A204.1 (cell line): ENCODE data around the gene AEN.
A peak's percentile ranks its signal among the peaks of the same experiment; 100 is the strongest.

Experiments
- FAIRE-seq: peaks from 2 replicates; lab custom pipeline; 2012; peaks lifted over from hg19 to GRCh38; lab: Jason Lieb, UNC

Gene AEN

DNA sequence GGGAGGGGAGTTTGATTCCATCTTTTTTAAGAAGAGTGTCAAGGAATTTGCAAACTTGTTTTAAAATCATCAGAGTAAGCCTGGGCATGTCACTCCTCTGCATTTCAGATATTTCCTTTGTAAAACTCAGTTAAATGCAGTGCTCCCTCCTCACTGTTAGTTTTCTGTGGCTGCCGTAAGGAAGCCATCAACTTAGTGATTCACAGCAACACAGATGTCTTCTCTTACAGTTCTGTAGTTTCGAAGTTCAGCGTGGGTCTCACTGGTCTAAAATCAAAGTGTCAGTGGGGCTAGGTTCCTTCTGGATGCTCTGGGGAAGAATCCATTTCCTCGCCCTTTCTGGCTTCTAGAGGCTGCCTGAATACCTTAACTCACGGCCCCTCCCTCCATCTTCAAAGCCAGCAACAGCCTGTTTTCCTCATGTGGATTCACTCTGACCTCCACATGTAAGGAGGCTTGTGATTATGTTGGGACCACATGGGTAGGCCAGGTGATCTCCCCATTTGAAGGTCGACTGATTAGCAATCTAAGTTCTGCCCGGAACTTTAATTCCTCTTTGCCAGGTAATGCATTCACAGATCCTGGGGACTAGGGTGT lies 30.1 kb downstream of the AEN start:
- no peak for FAIRE-seq

- no peak for FAIRE-seq
These were observed 30.8 kb downstream of the AEN start for GRCh38 chr15:88651971-88652370.

DNA sequence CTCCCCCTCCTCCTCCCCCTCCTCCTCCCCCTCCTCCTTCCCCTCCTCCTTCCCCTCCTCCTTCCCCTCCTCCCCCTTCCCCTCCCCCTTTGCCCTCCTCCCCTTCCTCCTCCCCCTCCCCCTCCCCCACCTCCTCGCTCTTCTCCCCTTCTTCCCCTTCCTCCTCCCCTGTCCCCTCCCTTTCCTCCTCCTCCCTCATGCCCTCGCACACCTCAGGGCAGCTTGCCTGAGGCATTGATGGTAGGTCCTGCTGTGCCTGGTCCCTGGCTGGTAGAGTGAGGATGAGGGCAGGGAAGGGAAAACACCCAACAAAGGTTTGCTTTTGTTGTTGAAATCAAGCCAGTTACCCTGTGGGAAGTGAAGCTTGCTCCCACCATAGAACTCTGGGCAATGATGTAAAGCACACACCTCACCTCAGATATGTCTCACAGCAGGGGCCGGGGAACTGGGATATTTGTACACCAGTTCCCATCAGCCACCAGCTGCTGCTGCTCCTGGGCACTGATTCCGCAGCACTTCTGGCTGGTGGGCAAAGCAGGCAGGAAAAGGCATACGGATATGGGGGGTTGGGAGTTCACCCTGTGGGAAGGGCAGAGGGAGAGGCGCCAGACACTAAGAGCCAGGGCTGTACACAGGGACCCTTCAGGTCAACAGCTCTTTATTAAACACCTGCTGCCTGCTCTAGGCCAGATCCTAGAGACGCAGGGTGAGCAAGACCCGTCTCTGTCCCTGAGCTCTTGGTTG lies 31.5 kb downstream of the AEN start:
- no peak for FAIRE-seq

DNA sequence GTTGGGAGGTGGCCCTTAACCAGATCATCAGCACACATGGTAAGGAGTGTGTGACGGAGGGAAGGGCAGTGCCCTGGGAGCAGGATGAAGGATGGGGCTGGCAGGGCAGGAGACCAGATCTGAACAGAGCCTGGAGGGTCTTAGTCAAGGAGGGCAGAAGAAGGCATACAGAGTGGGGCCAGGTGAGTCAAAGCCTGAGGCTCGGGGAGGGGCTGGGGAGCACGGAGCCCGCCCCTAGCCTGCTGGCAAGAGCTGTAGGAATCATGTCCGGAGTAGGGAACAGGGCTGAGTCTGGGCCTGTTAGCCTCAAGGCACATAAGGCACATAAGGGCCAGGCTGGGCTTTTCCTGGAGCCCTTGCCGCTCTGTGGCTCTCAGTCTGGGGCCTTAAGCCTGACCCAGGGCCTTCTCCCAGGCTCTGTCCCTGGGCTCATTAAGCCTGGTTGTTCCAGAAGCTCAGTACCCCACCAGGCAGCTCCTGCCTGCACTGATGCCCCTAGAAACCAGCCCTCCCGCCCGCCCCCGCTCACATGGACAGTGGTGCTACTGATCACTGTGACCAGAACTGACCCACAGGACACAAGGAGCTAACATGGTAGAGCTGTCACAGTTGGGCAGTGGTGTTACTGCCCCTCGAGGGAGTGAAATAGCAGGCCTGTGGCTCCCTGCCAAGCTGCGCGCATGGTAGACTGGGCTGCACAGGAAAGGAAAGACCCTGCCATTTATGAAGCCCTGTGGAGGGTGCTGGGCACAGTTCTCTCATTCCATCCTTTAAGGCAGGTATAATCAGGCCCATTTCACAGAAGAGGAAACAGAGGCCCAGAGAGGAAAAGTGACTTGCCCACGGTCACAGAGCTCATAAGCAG lies 32.3 kb downstream of the AEN start:
- no peak for FAIRE-seq

DNA sequence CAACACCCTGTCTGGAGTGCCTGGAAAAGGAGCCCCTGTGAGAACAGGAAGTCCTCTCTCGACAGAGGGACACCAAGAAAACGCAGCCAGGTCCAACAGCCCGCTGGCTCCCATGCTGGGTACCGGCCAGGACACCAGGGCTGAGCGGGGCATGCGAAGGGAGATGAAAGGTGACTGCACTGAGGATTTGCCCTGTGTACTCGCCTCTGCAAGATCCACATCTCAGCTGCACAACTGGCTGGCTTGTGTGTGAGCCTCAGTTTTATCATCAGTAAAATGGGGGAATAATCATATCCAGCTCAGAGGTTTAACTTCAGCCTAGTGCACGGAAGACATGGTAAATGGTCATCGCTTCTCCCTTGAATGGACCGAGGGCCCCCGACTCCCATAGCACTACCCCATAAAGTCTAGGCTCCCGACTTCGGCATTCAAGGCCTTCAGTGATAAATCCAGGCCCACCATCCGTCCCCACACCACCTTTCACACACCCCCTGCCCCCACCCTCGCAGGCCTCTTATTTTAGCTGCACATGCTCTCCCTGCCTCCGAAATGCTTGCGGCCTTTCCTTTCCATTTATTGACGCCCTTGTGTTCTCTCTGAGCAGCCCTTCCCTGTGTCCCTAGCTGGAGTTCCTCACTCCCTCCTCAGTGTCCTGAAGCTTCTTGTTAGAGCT lies 33.4 kb downstream of the AEN start:
- FAIRE-seq, result no peak

DNA sequence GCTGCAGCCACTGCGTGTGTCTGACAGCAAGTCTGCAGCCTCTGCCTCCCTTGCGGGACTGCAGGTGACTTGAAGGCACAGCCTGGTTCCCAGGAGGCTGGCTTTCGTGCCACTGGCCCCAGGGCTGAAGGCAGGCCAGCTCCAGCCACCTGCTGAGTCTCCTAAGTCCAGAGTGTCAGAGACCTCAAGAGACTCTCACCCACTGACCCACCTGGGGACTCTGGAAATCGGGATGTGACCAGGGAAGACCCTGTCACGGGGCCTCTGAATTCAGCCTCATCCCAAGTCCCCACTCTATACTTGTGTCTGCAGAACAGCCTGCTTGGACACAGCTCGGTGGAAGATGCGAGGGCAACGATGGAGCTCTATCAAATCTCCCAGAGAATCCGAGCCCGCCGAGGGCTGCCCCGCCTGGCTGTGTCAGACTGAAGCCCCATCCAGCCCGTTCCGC lies 34.0 kb downstream of the AEN start:
- FAIRE-seq, result no peak

DNA sequence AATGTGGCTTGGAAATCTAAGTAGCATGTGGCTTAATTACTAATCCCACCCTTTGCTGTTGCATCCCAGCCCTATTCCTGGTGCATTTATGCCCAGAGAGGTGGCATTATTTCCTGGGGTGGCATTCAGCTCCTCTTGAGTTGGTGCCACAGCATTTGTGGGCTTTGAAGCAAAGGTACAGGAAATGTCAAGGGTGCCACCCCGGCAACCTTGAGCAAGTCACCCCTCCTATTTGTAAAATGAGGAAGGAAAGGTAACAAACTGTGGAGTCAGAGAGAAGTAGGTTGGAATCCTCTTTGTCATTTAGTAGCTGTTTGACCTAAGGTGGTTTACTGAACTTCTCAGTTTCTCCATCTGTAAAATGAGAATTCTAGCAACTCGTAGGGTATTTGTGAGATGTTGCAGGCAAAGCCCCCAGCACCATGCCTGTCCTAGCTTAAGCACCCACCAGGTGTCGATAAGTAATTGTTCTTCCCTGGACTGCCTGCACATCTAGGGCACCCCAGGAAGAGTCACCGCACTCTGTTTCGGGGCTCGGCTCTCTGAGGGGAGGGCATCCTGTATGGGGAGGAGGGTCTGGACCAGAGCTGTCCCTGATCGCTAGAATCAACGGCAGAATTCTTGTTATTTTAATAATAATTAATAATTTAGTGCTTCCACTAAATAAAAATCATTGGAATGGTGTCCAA lies 34.8 kb downstream of the AEN start:
- FAIRE-seq, result no peak

DNA sequence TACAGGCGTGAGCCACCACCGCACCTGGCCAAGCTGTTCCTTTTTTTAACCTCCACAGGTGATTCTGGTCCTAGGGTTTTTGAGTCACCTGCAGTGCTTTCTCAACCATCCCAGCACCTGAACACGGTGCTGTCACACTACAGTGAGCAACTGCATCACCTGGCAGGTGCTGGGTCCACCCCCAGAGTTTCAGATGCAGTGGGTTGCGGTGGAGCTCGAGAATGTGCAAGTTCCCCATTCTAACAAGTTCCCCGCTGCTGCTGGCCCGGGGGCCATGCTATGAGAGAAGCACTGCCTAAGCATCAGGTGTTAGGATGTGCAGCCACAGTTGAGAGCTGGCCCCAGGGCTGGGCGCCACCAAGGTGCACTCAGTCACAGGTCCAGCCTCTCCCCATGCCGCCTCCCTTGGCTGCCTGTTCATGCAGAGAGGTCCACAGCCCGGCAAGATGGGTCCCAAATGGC lies 35.7 kb downstream of the AEN start:
- FAIRE-seq, result no peak

DNA sequence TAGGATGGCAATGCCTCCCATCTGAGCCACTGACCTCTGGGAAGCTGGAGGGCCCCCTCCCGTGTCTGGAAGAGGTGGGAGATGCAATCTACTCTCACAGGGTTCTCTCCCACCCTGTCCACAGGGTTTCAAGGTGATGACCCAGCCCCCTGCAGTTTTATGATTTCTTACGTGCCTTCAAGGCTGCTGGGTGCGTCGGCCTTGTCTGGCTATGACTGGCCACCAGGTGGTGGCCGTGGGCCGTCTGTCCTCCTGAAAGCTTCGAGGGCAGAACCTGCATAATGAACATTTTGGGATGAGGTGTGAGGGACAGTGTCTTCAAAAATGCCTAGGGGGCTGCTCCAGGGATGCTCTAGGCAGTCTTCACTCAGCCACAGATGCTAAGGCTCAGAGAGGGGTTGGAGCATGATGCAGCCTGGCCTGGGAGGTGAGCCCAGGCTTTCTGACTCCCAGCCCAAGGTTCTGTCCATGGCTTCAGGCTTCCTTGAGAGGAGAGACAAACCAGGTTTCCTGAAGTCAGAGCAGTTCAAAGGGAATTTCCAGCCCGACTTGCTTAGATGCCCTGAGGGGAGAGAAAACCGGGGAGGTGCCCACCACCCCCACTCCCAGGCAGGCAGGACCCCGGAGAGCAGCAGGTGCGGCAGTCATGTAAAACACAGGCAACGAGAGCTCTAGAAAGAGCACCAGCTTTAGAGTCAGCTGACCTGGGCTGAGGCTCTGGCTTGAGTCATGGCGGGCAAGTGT lies 36.4 kb downstream of the AEN start:
- FAIRE-seq, result no peak

DNA sequence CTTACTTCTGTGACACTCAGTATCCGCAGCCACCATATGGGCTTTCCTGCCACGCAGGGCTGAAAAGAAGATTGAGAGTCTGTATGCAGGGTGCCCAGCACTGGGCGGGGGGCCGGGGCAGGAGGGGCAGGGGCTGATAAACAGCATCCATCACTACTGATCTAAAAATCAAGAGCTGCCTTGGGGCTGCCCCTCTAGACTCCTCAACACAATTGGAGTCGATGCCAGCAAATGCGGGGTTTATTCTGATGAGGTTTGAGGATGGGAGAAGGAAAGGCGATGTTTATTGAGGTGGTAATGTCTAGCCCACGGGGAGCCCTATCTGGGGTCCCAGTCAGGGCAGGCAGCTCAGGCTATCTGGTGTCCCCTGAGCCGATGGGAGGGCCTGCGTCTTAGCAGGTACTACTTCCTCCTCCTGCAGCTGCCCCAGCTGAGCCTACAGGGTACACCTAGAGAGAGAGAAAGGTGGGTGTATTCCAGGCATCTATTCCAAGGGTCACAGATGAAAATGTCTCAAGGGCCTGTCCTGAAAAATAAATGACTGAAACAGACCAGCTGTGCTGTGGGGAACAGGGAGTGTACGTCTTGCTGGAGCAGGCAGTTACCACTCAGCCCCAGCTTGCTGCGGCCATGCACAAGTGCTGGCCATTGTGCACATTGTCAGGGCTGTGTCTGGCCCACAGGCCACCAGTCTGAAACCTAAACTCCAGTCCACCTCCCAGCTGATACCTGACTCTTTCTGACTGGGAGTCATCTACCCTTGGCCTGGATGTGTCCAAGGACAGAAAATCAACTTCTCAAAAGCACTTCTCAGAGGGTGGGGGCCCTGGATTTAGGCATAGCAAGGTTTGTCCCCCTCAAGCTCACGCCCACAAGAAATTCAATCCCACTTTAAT lies 37.2 kb downstream of the AEN start:
- FAIRE-seq, result no peak

GRCh38 chr15:88658972-88659931 lies 38.1 kb downstream of the AEN start:
- FAIRE-seq, result no peak

GRCh38 chr15:88661041-88661700 lies 40.0 kb downstream of the AEN start:
- peak; percentile 14 for FAIRE-seq

- no peak for FAIRE-seq
These were observed 40.8 kb downstream of the AEN start for GRCh38 chr15:88661761-88662556.

- FAIRE-seq, result no peak
These were observed 42.0 kb downstream of the AEN start for GRCh38 chr15:88663141-88663621.

GRCh38 chr15:88664151-88664778 lies 43.1 kb downstream of the AEN start:
- FAIRE-seq, result no peak

DNA sequence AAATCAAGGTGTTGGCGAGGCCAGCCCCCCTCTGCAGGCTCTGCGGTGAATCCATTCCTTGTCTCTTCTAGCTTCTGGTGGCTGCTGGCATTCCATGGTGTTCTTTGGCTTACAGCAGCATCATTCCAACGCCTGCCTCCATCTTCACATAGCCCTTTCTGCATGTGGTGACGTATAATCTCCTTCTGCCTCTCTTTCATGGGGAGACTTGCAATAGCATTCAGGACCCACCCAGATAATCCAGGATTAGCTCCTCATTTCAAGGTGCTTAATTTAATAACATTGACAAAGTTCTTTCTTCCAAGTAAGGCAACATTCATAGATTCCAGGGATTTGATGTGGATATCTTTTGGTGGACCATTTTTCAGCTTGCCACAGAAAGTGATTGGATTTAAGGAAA lies 53.5 kb downstream of the AEN start:
- no peak for FAIRE-seq

DNA sequence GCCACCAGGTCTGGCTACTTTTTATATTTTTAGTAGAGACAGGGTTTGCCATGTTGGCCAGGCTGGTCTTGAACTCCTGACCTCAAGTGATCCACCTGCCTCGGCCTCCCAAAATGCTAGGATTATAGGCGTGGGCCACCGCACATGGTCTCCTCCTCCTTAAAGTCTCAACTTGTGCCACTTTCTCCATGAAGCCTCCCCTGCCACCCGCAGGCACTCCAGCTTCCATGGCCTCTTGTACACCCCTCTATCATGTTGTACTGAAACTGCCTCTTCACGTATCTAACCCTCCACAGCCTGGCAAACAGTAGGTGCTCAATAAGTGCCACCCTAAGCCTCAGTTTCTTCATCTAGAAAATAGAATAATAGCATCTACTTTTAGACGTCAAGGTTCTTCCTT lies 57.6 kb downstream of the AEN start:
- no peak for FAIRE-seq
